ENCODE measurements around the gene TMBIM4. TPM values are rescaled to one million over a fixed set of nuclear protein-coding genes. Genes with fewer than 3 reads are reported as not detected.
A peak's percentile ranks its signal among the peaks of the same experiment; 100 is the strongest.

The TMBIM4 gene
- total RNA-seq, 1 experiment from 2014 or later, result 29.8 TPM

GRCh38 chr12:66188584-66189485 lies 19.0 kb upstream of the TMBIM4 start, which contains the start of gene IRAK3 (continued):
- TF ChIP-seq AFF4 (CRISPR knock-in tag; IDR thresholded peaks at IDR 0.05; ENCODE audit: borderline replicate concordance) (peak; percentile 85; the same call in 1 of the 2 replicates), USF1 (CRISPR knock-in tag; IDR thresholded peaks at IDR 0.05) (peak; percentile 95), SP1 (CRISPR knock-in tag; conservative IDR thresholded peaks at IDR 0.05) (peak; percentile 68), CDX4 (CRISPR knock-in tag; IDR thresholded peaks at IDR 0.05; ENCODE audit: borderline replicate concordance) (no peak), ZMAT4 (CRISPR knock-in tag; IDR thresholded peaks at IDR 0.05) (no peak), ZNF671 (CRISPR knock-in tag; IDR thresholded peaks at IDR 0.05) (no peak), ZNF263 (CRISPR knock-in tag; IDR thresholded peaks at IDR 0.05; ENCODE audit: low read depth) (peak; percentile 62), KAT7 (CRISPR knock-in tag; IDR thresholded peaks at IDR 0.05; ENCODE audit: borderline replicate concordance) (peak; percentile 93), HMGXB4 (CRISPR knock-in tag; IDR thresholded peaks at IDR 0.05) (peak; percentile 88), GABPB1 (CRISPR knock-in tag; IDR thresholded peaks at IDR 0.05) (no peak), ZNF532 (CRISPR knock-in tag; IDR thresholded peaks at IDR 0.05; ENCODE audit: borderline replicate concordance) (no peak), E2F1 (CRISPR knock-in tag; IDR thresholded peaks at IDR 0.05) (peak; percentile 91; the same call in 1 of the 2 replicates), CREM (CRISPR knock-in tag; IDR thresholded peaks at IDR 0.05) (peak; percentile 86), FOXJ3 (CRISPR knock-in tag; IDR thresholded peaks at IDR 0.05; ENCODE audit: borderline replicate concordance) (no peak), NR3C1 (CRISPR knock-in tag; conservative IDR thresholded peaks at IDR 0.05; ENCODE audit: low read depth) (0 out of 2 replicates have a peak, but pooled peaks have one; percentile 32), ESRRA (CRISPR knock-in tag; IDR thresholded peaks at IDR 0.05; ENCODE audit: borderline replicate concordance) (peak; percentile 85), HMGA2 (CRISPR knock-in tag; IDR thresholded peaks at IDR 0.05) (no peak), PREB (CRISPR knock-in tag; IDR thresholded peaks at IDR 0.05; ENCODE audit: borderline replicate concordance) (no peak), NR2C2 (CRISPR knock-in tag; IDR thresholded peaks at IDR 0.05) (peak; percentile 78), NFYB (CRISPR knock-in tag; conservative IDR thresholded peaks at IDR 0.05; ENCODE audit: low read depth) (peak; percentile 16; the same call in 1 of the 2 replicates), TEAD4 (CRISPR knock-in tag; IDR thresholded peaks at IDR 0.05) (peak; percentile 86; the same call in 1 of the 2 replicates), TEAD1 (CRISPR knock-in tag; IDR thresholded peaks at IDR 0.05) (peak; percentile 92), EMX1 (CRISPR knock-in tag; IDR thresholded peaks at IDR 0.05) (no peak)
